Endometrium (tissue), 2 donors: ENCODE results near the gene SPDYE17.
"Not testable (repeated sequence)": the region's sequence is repeated elsewhere in the genome, so short reads cannot be mapped to it uniquely, and the experiment has no call there.

Experiments used
- FAIRE-seq: peaks from 2 replicates; lab custom pipeline; 2012; peaks lifted over from hg19 to GRCh38; lab: Jason Lieb, UNC
- donor health status: control.
- donor health status: control.

The SPDYE17 gene

GRCh38 chr7:77032261-77032660 is at the start of gene SPDYE17:
Gene SPDYE17 (minus strand): TSS chr7:77032361. CDS start chr7:77030570, 1,791 bp downstream.
- FAIRE-seq = not testable (repeated sequence)

DNA sequence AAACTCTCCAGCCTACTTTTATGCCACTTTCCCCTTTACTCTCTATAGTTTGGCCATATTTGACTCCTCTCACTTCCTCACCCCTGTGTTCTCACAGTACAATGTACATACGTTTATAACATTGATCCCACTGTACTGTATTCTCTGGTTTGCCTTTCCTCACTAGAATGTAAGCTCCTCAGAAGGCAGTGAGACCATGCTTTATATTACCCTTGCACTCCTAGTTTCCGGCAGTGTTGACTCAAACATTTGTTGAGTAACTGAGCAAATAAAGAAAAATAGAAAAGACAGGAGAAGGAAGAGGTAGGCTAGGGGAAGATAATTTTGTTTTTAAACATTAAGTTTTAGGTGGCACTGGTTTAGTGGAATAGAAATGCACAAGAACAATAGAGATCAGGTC is 48.1 kb upstream of the SPDYE17 start:
- FAIRE-seq = not testable (repeated sequence)

- not testable (repeated sequence) for FAIRE-seq
These were observed 47.5 kb upstream of the SPDYE17 start for GRCh38 chr7:77079624-77080023.

- not testable (repeated sequence) for FAIRE-seq
These were observed 47.0 kb upstream of the SPDYE17 start for GRCh38 chr7:77079112-77079511.

- not testable (repeated sequence) for FAIRE-seq
These were observed 44.9 kb upstream of the SPDYE17 start for GRCh38 chr7:77077060-77077459.

DNA sequence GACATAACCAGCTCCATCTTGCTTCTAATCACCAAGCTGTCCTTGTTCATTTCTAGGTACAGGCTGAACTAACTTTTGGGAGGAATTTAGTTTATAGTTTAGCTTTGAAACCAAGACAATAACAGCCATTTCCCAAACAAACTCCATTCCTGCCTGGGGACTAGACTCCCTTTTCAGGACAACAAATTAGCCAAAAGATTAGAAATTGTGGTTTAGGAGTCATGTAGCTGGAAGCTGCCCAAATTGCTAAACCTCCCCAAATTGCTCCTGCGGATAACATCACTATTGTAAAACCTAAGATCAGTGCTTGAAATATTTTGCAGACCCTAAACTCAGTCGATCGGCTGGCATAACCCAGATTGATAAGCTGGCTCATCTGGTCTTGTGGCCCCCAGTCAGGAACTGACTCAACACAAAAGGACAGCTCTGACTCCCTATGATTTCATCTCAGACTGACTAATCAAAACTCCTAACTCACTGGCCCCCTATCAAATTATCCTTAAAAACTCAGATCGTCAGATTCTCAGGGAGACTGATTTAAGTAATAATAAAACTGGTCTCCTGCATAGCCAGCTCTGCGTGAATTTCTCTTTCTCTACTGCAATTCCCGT is 42.7 kb upstream of the SPDYE17 start:
- FAIRE-seq = not testable (repeated sequence)

DNA sequence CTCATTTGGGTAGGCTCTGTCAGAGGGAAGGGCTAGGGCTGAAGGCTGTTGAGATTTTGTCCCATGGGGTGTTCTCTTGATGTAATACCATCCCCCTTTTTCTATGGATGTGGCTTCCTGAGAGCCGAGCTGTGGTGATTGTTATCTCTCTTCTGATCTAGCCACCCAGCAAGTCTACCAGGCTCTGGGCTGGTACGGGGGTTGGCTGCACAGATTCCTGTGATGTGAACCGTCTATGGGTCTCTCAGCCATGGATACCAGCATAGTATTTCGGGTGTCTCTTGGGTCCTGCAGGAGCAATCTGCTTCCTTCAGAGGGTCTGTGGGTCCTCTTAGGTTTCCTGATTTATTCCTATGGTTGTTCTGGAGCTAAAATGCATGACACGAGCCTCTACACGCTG is 38.9 kb upstream of the SPDYE17 start:
- not testable (repeated sequence) for FAIRE-seq

- FAIRE-seq = not testable (repeated sequence)
These were observed 33.7 kb upstream of the SPDYE17 start for GRCh38 chr7:77065869-77066268.

DNA sequence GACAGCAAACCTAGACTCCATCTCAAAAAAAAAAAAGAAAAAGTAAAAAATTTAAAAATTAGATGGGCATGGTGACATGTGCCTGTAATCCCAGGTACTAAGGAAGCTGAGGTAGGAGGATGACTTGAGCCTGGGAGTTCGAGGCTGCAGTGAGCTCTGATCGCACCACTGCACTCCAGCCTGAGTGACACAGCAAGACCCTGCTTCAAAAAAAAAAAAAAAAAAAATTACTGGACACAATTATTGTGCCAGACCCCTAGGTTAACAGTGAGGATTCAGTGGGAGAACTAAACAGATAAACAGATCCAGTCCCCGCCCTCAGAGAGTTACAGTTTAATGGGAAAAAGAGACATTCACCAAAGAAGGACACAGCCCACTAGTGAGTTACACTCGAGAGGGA is 31.6 kb upstream of the SPDYE17 start:
- not testable (repeated sequence) for FAIRE-seq

GRCh38 chr7:77062557-77062956 is 30.4 kb upstream of the SPDYE17 start, which contains the start of gene SPDYE18:
Gene SPDYE18 (minus strand): TSS chr7:77062558. CDS start chr7:77060512, 2,046 bp downstream.
- not testable (repeated sequence) for FAIRE-seq

DNA sequence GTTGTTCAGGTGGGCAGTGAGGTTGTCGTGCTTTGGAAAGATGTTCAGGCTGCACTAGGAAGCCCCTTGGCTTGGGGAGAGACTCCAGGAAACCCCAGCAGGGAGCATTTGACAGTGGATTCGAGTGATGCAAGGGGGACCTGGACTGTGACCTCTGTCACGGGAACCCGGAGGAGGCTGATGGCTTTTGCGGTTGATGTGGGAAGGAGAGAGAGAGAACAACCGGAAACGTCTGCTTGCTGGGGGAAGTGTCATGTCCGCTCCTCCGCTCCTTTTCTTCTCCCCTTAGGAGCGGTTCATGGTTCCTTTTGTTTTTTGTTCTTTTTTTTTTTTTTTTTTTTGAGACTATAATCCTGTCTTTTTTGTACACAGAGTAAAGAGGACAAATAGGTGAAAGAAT is 5.8 kb downstream of the SPDYE17 start:
- FAIRE-seq = not testable (repeated sequence)

DNA sequence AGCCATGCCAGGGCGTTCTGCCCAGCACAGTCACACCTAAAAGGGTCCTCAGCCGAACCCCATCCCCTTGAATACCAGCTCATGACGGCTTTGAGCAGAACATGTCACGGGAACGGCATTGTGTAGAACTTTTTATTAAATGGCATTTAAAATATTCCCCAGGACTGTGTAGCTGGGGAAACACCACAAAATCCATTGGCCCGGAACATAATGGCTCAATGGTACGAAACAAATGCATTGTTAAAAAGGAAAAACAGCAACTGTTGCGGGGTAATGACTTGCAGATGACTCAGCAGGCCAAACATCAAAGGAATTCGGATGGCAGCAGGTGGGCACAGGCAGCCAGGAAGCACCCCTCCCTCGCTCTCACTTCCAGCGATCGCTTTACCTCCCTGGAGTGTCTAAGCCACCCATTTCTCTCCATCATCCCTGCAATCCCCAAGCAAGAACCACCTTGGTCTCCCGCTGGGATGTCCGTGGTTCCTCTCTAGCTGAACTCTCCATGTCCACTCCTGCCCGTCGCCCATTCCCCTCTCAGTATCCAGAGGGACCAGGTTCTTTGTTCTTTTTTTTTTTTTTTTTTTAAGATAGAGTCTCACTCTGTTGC is 22.0 kb downstream of the SPDYE17 start:
- FAIRE-seq = not testable (repeated sequence)

DNA sequence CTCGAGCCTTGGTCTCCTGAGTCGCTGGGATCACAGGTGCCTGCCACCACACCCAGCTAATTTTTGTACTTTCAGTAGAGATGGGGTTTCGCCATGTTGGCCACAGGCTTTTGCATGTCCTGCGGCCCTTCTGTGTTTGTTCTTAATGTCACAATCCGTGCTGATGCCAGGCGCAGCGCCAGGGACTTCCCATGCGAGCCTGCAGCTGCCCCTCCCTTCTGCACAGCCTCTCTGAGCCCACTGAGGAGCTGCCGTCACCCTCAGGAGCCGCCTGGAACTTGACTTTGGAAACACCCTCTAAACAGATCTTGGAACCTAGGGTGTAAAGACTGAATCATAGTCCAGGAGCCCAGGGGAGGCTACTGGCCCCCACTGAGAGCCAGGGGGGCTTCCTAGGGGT is 24.2 kb downstream of the SPDYE17 start:
- FAIRE-seq = not testable (repeated sequence)

DNA sequence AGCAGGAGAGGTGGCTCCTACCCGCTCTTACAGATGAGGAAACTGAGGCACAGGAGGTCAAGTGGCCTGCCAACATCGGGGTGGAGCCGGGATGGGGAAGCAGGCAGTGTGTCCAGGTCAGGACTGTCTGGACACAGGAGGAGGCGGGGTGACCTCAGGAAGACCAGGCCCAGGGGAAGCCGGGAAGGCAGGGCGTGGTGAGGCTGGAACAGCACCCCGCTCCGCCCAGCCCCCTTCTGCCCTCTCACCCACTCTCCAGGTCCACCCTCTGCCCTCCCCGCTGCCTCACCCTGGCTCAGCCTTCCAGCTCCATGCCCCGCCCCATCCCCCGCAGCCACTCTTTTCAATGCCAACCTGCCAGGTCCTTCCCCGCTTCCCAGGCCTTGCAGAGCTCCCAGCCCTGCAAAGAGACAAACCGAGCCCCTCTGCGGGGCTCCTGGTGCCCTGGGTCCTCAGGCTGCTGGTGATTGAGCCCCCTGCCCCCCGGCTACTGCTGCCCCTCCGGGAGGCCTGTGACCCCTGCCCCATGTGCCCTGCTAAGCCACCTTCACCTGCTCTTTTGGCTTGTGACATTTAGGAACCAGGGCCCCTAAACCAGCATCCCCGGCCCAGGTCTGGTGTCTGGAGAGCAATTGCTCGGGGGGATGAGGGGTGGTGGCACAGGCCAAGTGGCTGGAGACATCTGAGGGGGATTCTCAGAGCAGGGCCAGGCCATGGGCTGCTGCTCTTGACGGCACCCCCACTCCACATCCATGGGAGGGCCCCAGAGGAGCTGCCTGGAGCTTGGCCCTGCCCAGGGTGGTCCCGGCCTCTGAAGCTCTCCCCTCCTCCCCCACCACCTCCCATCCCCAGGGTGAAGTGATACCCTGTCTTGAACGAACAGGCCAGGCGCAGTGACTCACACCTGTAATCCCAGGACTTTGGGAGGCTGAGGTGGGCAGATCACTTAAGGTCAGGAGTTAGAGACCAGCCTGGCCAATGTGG is 25.7 kb downstream of the SPDYE17 start:
- FAIRE-seq = not testable (repeated sequence)

GRCh38 chr7:77005461-77006057 is 26.6 kb downstream of the SPDYE17 start:
- FAIRE-seq = not testable (repeated sequence)

- not testable (repeated sequence) for FAIRE-seq
These were observed 28.0 kb downstream of the SPDYE17 start for GRCh38 chr7:77004151-77004550.

GRCh38 chr7:77003241-77003640 is 28.9 kb downstream of the SPDYE17 start:
- FAIRE-seq = not testable (repeated sequence)

DNA sequence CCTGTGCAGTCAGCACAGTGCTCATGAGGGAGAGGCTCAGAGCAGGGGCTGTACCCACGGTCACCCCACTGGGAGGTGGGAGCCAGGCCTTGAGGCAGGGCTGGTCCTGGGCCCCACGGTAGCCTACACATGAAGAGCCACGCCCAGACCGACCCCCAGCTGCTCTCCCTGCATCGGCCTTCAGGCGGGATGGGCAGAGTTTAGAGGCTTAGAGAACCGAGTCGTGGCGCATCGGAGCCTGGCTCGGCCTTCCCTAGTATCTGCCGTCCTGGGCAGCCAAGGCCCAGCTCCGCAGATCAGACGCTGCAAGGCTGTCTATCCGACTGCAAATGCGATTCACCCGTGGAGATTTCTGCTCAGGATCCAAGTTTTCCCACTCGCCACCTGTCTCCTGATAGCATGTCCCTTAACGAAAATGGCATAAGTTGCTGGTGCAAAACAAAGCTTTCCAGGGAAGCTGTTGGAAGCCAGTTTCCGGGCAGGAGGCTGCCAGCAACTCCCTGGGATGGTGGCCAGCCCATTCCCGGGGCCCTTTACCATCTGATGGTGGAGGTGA is 29.4 kb downstream of the SPDYE17 start:
- FAIRE-seq = not testable (repeated sequence)

- FAIRE-seq = not testable (repeated sequence)
These were observed 30.1 kb downstream of the SPDYE17 start for GRCh38 chr7:77002104-77002503.

- not testable (repeated sequence) for FAIRE-seq
These were observed 32.6 kb downstream of the SPDYE17 start for GRCh38 chr7:76999474-77000107.
